ENCODE results near the gene DNAI4.

DNAI4 gene

GRCh38 chr1:66768965-66769364, 155.7 kb downstream of the DNAI4 start:
- no peaks in the 10 kb centered on the region for H3K36me3 ChIP-seq (ENCODE audit: control insufficient read depth in 2 of 2, insufficient read depth in 2 of 2, low read length in 2 of 2)
- no peaks in the 10 kb centered on the region for H3K9me3 ChIP-seq (ENCODE audit: control insufficient read depth in 2 of 2, low read length in 2 of 2)
- H3K27ac ChIP-seq (ENCODE audit: low read length), result no peak overlapping the region
- no peaks in the 10 kb centered on the region for H3K27me3 ChIP-seq (ENCODE audit: control insufficient read depth in 1 of 2, insufficient read depth in 2 of 2, low read length in 2 of 2)
- H3K9ac ChIP-seq (ENCODE audit: low read length in 2 of 2), result no peak overlapping the region
- H3K4me3 ChIP-seq (ENCODE audit: low read length in 2 of 2), result no peak overlapping the region
- H3K4me1 ChIP-seq (ENCODE audit: control insufficient read depth, insufficient read depth, low read length), result no peaks in the 10 kb centered on the region

- H3K4me3 ChIP-seq (ENCODE audit: low read length in 2 of 2), result no peak overlapping the region
- H3K27me3 ChIP-seq (ENCODE audit: control insufficient read depth in 1 of 2, insufficient read depth in 2 of 2, low read length in 2 of 2), result no peaks in the 10 kb centered on the region
- H3K27ac ChIP-seq (ENCODE audit: low read length), result no peak overlapping the region
- no peaks in the 10 kb centered on the region for H3K4me1 ChIP-seq (ENCODE audit: control insufficient read depth, insufficient read depth, low read length)
- H3K9ac ChIP-seq (ENCODE audit: low read length in 2 of 2), result no peak overlapping the region
- H3K9me3 ChIP-seq (ENCODE audit: control insufficient read depth in 2 of 2, low read length in 2 of 2), result no peaks in the 10 kb centered on the region
- no peaks in the 10 kb centered on the region for H3K36me3 ChIP-seq (ENCODE audit: control insufficient read depth in 2 of 2, insufficient read depth in 2 of 2, low read length in 2 of 2)
These were observed 157.0 kb downstream of the DNAI4 start for GRCh38 chr1:66767626-66768025.

- Histone ChIP-seq H3K27me3 (ENCODE audit: control insufficient read depth in 1 of 2, insufficient read depth in 2 of 2, low read length in 2 of 2) (no peaks in the 10 kb centered on the region), H3K36me3 (ENCODE audit: control insufficient read depth in 2 of 2, insufficient read depth in 2 of 2, low read length in 2 of 2) (no peaks in the 10 kb centered on the region), H3K27ac (ENCODE audit: low read length) (no peak overlapping the region), H3K9ac (ENCODE audit: low read length in 2 of 2) (no peak overlapping the region), H3K4me1 (ENCODE audit: control insufficient read depth, insufficient read depth, low read length) (no peaks in the 10 kb centered on the region), H3K9me3 (ENCODE audit: control insufficient read depth in 2 of 2, low read length in 2 of 2) (no peaks in the 10 kb centered on the region), H3K4me3 (ENCODE audit: low read length in 2 of 2) (no peak overlapping the region)
These were observed 159.6 kb downstream of the DNAI4 start for GRCh38 chr1:66764994-66765578.
